ENCODE results near the gene PXMP4.

The PXMP4 gene

DNA sequence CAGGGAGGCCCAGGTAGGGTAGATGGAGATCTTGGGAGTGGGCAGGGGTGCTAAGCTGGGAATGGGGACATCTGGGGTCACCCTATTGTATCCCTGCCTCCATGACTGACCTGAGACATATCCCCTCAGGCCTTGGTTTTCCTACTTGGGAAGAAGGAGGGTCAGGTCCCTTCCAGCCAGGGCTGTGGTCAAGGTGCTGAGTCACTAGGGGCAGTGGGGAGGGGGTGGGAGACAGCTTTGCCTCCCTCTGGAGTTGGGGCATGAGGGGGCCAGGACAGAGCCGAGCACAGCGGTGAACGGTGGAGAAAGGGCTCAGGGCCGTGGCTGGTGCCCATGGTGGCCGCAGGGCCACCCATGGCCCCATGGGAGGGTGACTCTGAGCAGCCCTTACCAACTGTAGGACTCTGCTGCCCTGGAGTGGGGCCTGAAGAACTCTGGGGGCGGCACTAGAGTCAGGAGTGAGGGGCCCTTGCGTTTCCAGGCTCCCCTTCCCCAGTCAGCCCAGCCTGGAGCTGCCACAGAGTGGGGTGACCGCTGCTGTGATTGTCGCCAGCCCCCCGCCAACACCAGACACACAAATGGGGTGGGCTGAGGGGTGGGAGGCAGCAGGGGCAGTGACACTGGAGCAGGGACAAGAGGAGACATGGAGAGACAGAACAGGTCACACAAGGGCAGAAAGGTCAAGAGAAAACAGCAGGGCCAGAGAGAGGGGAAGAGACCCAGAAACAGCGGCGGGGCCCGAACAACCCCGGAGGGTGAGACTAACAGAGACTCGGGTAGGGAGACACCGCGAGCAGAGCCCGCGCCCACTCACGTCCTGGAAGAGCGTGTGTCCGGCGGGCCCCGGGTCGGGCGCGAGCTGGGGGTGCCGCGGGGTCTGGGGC is 46.5 kb downstream of the PXMP4 start:
- no peak for DNase-seq (ENCODE audit: low spot score)
- in situ Hi-C loops (cut with MboI; ENCODE audit: low sequenced_read_pairs, unreplicated experiment), result no loop called here

DNA sequence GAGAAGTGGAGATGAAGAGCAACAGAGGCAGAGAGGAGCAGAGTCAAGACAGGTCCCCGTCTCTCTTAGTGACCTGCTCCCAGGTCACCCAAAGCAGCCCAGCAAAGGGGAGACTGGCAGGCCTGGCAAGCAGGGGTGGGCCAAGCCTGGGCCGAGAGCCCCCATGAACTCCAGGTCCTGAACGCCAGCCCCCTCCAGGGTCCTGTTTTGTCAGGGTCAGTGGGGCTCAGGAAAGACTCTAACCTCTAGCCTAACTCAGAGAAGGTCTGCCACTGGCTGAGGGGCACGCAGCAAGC is 47.0 kb downstream of the PXMP4 start:
- in situ Hi-C loops (cut with MboI; ENCODE audit: low sequenced_read_pairs, unreplicated experiment), result no loop called here
- no peak for DNase-seq (ENCODE audit: low spot score)
- TF ChIP-seq, protein P1, sequence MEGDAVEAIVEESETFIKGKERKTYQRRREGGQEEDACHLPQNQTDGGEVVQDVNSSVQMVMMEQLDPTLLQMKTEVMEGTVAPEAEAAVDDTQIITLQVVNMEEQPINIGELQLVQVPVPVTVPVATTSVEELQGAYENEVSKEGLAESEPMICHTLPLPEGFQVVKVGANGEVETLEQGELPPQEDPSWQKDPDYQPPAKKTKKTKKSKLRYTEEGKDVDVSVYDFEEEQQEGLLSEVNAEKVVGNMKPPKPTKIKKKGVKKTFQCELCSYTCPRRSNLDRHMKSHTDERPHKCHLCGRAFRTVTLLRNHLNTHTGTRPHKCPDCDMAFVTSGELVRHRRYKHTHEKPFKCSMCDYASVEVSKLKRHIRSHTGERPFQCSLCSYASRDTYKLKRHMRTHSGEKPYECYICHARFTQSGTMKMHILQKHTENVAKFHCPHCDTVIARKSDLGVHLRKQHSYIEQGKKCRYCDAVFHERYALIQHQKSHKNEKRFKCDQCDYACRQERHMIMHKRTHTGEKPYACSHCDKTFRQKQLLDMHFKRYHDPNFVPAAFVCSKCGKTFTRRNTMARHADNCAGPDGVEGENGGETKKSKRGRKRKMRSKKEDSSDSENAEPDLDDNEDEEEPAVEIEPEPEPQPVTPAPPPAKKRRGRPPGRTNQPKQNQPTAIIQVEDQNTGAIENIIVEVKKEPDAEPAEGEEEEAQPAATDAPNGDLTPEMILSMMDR (IDR thresholded peaks at IDR 0.05; ENCODE audit: borderline replicate concordance, control extremely low read depth, extremely low read depth, insufficient read depth, missing control alignments), result no peak

More for the DNA sequence above, 46.5 kb downstream of the PXMP4 start:
- TF ChIP-seq, protein P1 (IDR thresholded peaks at IDR 0.05; ENCODE audit: borderline replicate concordance, control extremely low read depth, extremely low read depth, insufficient read depth, missing control alignments), result no peak

DNA sequence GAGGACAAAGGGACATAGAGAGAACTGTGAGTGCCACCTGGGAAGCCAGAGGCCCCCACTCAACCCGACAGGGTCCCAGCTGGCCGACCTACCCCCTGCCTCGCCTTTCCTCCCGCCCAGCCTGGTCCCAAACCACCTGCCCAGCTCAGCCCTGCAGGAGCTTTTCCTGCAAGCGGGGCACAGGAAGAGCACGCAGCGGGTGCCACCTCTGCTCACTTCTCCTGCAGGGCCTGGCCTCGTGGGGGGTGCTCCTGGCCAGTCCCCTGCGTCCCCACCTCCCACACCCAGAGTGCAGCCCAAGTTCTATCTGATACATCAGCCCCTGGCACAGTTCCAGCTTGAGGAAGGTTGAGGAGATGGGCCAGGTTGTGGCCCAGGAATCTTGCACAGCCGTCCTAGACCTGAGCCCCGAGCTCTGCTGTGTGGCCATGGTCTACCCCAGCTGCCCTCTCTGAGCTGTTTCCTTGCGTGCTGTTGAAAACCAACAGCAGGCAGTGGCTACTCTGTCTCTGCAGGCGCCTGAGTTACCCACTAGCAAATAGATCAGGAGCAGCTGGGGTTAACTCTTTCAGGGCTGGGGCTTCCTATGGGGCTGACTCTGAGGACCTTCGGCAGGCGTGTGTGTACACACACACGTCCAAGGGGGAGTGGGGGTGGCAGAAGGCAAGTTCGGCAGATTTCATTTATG is 47.5 kb downstream of the PXMP4 start:
- no peak for DNase-seq (ENCODE audit: low spot score)
- TF ChIP-seq, protein P1 (IDR thresholded peaks at IDR 0.05; ENCODE audit: borderline replicate concordance, control extremely low read depth, extremely low read depth, insufficient read depth, missing control alignments), result no peak
- in situ Hi-C loops (cut with MboI; ENCODE audit: low sequenced_read_pairs, unreplicated experiment), result no loop called here

DNA sequence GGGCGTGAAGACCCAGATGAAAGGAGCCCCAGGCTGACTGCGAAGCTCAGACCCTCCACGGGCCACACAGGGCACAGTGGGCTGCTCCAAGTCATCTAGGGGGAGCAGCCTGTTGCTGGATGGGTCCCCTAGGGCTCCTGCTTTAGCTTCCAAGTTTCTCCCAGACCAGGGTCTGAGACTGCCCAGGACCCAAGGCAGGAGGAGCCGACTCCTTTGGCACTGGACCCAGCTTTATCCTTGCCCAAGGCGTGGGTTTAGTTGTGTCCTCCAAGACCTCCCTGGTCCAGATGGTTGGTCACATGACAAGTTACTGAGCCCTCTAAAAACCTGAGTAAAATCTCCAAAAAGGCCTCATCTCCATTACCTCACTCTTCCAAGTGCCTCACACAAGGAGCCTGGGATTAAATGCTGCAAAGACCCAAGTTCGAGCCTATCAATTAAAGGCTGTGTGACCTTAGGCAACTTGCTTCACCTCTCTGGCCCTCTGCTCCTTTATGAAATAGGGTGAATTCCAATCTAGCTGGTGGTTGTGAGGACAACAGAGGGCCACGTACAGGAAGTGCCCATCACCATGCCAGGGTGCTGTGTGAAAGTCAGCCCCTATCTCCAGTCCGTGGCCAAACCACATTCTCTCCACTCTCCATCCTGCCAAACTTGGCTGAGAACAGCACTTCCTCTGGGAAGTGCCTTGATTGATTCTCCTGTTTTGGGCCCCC is 48.4 kb downstream of the PXMP4 start:
- DNase-seq (ENCODE audit: low spot score), result no peak
- TF ChIP-seq, protein P1 (IDR thresholded peaks at IDR 0.05; ENCODE audit: borderline replicate concordance, control extremely low read depth, extremely low read depth, insufficient read depth, missing control alignments), result no peak
- in situ Hi-C loops (cut with MboI; ENCODE audit: low sequenced_read_pairs, unreplicated experiment), result no loop called here

DNA sequence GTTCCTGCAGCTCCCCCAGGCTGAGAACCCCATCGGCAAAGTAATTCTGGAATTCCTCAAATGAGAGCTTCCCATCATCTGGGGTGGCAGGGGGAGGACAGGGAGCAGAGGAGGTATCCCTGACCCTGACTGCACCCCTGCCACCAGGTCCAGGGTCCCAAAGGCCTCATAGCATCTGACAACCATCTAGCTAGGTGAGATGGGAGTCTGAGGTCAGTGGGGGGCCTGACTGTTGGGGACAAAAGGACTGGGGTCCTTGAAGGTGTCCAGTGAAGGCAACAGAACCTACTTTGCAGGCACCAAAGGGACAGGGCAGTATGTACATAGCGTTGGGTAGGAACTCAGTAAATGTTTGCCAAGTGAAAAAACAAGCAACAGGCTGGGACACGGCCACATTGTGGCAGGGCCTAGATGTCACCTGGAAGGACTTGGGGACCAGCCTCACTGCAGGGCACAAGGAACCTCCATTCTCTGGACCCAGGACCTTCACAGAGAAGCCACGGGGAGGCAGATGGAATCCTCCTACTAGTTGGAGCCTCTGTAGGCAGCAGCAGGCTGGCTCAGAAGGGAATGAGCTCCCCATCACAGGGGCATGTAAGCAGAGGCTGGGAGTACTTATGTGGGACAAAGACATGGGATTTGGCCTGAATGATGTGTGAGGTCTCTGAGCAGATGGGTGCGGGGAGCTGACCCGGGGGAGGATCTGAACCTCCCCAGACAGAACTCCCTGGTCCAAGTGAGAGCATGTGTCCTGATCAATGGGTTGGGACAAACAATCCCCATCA is 49.2 kb downstream of the PXMP4 start:
- in situ Hi-C loops (cut with MboI; ENCODE audit: low sequenced_read_pairs, unreplicated experiment), result no loop called here
- no peak for DNase-seq (ENCODE audit: low spot score)
- TF ChIP-seq, protein P1 (IDR thresholded peaks at IDR 0.05; ENCODE audit: borderline replicate concordance, control extremely low read depth, extremely low read depth, insufficient read depth, missing control alignments), result no peak
